GM19397 (cell line): Measurements from ENCODE around the gene MAP7.

ENCODE experiments used
- ATAC-seq: cut with Tn5 transposase; IDR thresholded peaks from one replicate; pipeline ENCODE4 v1.9.1; 2021; ENCODE audit warnings: mild to moderate bottlenecking, moderate library complexity; ENCODE audit not compliant: unreplicated experiment

MAP7 gene

DNA sequence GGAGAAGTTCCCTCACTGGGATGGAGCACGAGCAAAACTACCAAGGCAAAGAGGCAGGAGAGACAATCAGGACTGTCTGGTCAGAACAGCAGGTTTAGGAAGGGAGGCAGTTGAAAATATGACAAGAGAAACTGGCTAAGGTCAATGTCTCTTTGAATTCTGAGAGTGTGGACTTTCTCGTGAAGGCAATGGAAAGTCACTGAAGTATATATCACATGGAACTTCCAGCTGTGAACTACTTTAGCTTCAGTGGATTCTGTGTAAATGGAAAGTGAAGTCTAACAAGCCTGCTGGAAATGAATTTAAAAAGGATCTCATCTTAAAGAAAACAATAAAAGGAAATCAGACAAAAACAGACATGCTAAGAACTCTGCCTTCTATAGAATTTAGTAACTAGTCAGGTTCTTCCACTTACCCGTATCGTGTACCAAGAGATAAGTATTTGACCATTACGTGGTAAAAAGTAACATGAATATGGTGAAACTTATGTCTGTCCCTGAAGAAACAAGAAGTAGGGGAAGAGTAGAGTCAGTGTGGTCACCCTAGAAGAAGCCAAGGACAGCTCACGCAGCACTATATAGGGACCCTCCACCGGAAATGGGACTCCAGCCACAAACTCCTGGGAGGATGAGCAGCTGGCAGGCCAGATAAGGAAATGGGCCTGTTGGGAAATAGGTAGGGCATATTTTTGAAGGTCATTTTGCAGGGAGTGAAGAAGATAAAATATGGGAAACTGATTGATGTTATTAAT is 123.4 kb downstream of the MAP7 start:
- ATAC-seq: no peak

- ATAC-seq: no peak
Observed at GRCh38 chr6:136425793-136426192, 124.4 kb downstream of the MAP7 start.

GRCh38 chr6:136424901-136425300 is 125.3 kb downstream of the MAP7 start:
- ATAC-seq: no peak

DNA sequence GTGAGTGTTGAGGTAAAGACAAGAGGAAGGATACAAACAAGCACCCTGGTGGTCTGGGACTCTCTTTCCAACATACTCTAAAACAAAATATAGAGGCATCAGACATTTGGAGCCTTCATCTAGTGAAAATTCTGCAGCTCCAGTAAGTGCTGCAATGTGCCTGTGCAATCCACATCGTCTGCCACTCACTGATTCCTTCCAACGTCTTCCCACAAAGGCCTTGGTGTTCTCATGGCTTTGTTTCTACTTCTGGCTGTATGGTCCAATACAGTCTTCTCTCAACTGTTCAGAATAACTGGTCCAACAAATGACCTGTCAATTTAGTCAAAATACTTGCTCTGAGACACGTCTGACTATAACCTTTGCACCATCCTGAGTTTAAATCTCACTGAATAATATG is 125.8 kb downstream of the MAP7 start:
- ATAC-seq: no peak

DNA sequence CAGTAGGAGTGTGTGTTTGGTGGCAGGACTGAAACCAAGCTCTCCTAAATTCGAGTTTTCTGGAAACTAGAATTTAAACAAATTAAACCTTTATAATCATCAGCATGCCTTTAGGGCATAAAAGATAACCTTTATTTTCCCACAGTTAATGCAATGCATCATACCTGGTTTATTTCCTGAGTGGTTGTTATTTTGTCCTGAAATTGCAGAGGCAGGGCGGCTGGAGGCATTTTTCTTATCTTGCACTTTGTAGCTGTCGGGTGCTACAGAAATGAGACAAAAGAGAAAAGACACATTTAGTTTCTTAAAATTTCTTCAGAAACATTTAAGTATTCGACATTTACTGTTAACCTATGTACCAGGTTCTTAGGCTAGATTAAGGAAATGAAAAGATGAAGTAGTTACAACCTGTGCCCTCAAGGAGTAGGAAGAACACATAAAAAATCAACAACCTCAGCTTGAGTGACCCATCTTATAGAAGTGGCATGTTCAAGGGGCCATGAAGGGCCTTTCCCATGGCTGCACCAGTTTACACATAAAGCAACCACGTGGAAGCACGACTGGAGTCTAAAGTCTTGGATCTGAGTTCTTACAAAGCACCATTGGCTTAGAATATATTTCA is 128.6 kb downstream of the MAP7 start:
- ATAC-seq: no peak

DNA sequence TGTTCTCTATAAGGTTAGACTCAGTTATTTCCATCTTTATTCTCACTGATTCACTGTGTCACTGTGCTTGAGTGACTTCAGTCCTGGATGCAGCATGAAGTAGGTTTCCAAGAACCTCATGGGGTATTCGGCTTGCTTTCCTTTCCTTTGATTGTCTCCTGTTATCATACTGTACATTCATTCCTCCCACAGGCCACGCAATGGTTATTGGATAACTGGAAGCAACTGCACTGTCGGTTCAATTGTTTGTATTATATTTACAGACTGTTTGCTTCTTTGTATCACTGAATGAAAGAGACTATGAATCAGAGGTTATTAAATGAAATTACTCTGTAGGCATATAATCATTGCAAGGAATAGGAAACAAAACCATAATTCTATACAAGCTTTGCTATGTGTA is 129.4 kb downstream of the MAP7 start:
- ATAC-seq: no peak

- no peak for ATAC-seq
Observed at GRCh38 chr6:136415351-136416007, 134.7 kb downstream of the MAP7 start.

DNA sequence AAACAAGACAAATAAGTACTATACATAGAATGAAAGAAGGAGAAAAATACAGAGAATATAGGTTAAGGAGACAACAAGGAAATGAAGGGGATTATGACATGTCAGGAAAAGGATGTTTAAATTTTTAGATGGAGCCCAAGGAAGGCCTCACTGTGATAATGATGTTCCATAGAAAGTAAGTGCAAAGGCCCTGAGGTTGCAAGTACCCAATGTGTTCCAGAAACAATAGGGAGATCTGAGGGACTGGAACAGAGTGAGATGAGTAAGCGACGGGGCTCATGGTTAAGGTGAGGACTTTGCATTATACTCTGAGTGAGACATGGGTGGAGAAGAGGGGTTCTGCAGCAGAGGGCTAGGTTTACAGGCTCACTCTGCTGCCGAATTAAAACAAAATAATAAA is 137.8 kb downstream of the MAP7 start:
- ATAC-seq: no peak

- ATAC-seq: no peak
Observed at GRCh38 chr6:136411453-136412354, 138.5 kb downstream of the MAP7 start.

GRCh38 chr6:136411025-136411325 is 139.2 kb downstream of the MAP7 start:
- no peak for ATAC-seq

- ATAC-seq: no peak
Observed at GRCh38 chr6:136410201-136411024, 139.8 kb downstream of the MAP7 start.

GRCh38 chr6:136409597-136409996 is 140.6 kb downstream of the MAP7 start:
- no peak for ATAC-seq

GRCh38 chr6:136408204-136408603 is 142.0 kb downstream of the MAP7 start:
- ATAC-seq: no peak

GRCh38 chr6:136405420-136406029 is 144.7 kb downstream of the MAP7 start:
- no peak for ATAC-seq

- ATAC-seq: no peak
Observed at GRCh38 chr6:136404627-136405419, 145.4 kb downstream of the MAP7 start.

GRCh38 chr6:136404007-136404406 is 146.2 kb downstream of the MAP7 start:
- no peak for ATAC-seq

DNA sequence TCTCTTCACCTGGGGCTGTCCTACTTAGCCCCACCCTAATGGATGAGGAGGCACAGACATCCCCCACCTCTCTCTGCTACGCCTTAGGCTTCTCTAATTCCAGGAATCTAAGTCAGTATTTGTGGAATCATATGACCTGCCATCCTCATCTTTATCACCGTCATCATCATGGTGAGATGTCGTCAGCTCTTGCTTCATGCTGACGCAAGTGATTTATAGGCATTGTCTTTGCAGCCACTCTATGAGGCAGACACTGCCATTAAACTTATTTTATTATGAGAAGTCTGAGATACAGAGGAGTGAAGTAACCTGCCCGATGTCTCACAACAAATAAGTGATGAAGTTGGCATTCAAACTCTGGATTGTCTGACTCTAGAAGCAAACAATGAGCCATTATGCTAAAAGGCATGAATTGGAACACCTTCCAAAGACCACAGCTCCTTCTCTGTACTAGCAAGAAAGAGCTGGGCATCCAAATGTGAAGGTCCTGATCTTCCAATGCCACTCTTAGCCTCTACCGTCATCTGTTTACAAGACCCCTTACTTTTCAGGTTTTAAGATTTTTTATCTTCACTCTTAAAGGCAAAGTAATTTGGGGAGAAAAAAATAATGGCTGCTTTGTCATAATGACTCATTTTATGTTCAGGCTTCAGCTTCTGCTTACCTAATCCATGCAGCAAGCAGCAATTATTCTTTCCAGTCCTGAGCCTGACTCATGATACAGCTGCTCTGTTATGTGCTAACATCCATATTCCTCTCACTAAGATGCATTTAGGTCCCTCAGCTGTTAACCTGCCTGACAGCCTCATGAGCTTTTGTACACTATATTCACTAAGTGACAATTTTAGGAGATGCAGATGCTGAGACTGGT is 146.9 kb downstream of the MAP7 start:
- ATAC-seq: no peak

- no peak for ATAC-seq
Observed at GRCh38 chr6:136401749-136402148, 148.5 kb downstream of the MAP7 start.
